GM19351 (cell line): ENCODE measurements around the gene UQCC5.
"Not testable (repeated sequence)": the region's sequence is repeated elsewhere in the genome, so short reads cannot be mapped to it uniquely, and the experiment has no call there.

Experiments
- ATAC-seq: cut with Tn5 transposase; IDR thresholded peaks from one replicate; pipeline ENCODE4 v1.9.1; 2021; ENCODE audit warnings: mild to moderate bottlenecking, moderate library complexity; ENCODE audit not compliant: unreplicated experiment

The UQCC5 gene

GRCh38 chr3:52521881-52522650 is 14.3 kb upstream of the UQCC5 start:
- no peak for ATAC-seq

GRCh38 chr3:52522651-52523251 is 13.7 kb upstream of the UQCC5 start:
- no peak for ATAC-seq

- no peak for ATAC-seq
Measured at GRCh38 chr3:52523386-52524257, 12.8 kb upstream of the UQCC5 start.

- ATAC-seq: no peak
Measured at GRCh38 chr3:52524258-52524751, 12.1 kb upstream of the UQCC5 start.

GRCh38 chr3:52524752-52525679 is 11.4 kb upstream of the UQCC5 start:
- no peak for ATAC-seq

- no peak for ATAC-seq
Measured at GRCh38 chr3:52525680-52526561, 10.5 kb upstream of the UQCC5 start.

GRCh38 chr3:52526671-52527038 is 9.8 kb upstream of the UQCC5 start:
- ATAC-seq: not testable (repeated sequence)

GRCh38 chr3:52527039-52527731 is 9.2 kb upstream of the UQCC5 start:
- ATAC-seq: no peak

- ATAC-seq: no peak
Measured at GRCh38 chr3:52527732-52528585, 8.4 kb upstream of the UQCC5 start.

- no peak for ATAC-seq
Measured at GRCh38 chr3:52528586-52529375, 7.6 kb upstream of the UQCC5 start.

- ATAC-seq: no peak
Measured at GRCh38 chr3:52529376-52530333, 6.8 kb upstream of the UQCC5 start.

- ATAC-seq: no peak
Measured at GRCh38 chr3:52530918-52531826, 5.2 kb upstream of the UQCC5 start.

- ATAC-seq: no peak
Measured at GRCh38 chr3:52531860-52532516, 4.4 kb upstream of the UQCC5 start.

- ATAC-seq: no peak
Measured at GRCh38 chr3:52532517-52532837, 3.9 kb upstream of the UQCC5 start.
